GM19463 (cell line): ENCODE results near the gene SLC44A5.

ENCODE experiments used
- ATAC-seq: cut with Tn5 transposase; IDR thresholded peaks from one replicate; pipeline ENCODE4 v1.9.1; 2021; ENCODE audit warnings: mild to moderate bottlenecking, moderate library complexity; ENCODE audit not compliant: unreplicated experiment

Gene SLC44A5

DNA sequence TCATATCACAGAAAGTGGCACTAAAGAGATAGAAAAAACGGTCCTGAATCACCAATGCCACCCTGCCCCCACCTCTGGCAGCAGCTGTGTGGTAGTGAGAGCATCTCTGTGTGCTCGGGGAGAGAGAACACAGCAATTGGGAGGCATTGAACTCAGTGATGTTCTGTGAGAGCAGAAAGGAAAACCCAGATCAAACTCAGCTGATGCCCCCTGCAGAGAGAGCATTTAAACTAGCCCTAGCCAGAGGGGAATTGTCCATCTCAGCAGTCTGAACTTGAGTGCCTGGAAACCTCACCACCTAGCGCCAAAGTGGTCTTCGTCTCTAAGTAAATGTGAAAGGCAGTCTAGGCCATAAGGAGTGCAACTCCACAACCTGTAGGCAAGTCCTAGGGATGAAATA lies 21.3 kb downstream of the SLC44A5 start:
- ATAC-seq: no peak

DNA sequence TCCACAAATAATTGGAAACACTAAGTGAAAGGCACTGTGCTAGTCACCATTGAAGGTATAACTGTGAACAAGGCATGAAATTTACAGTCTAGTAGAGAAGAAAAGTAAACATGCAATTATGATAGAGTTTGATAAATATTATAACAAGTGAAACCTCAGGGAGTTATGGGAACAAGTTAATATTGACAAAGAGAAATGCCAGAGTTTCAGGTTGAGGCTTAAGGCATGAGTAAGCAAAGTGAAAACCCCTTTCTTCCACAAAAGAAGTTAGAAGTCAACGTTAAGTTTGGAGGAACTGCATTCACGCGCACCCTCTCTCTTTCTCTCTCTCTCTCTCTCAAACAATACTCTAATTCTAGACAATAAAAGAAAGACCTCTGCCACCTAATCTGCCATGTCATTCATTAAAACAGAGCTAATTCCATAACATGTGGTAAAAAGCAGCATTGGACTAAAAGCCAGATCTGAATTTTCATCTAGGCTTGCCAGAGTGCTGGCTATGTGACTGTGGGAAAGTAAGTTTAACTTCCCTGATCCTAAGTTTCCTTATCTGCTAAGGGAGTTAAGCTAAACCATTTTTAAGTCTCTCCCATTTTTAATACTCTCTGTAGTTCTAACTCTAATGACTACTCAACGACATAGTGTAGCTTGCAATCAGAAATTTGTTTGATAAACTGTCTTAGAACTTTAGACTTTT lies 22.0 kb downstream of the SLC44A5 start:
- ATAC-seq: no peak

DNA sequence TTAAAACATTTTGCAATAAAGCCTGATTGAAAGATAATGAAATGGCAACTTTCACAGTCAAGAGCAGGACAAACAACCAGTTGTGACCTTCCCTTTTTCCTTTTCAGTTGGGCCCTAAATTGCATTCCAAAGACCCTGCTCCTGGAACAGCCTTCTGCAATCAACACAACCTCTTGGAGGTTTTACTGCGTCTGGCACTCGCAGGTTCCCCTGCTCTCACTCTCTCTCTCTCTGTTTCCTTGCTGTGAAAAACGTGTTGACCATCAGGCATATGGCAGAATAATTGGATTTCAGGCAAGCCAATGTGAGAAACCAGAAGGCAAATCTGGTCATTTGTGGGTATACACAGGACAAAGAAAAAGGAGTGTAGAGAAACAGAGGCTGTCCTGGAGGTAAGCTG lies 23.2 kb downstream of the SLC44A5 start:
- ATAC-seq: no peak

DNA sequence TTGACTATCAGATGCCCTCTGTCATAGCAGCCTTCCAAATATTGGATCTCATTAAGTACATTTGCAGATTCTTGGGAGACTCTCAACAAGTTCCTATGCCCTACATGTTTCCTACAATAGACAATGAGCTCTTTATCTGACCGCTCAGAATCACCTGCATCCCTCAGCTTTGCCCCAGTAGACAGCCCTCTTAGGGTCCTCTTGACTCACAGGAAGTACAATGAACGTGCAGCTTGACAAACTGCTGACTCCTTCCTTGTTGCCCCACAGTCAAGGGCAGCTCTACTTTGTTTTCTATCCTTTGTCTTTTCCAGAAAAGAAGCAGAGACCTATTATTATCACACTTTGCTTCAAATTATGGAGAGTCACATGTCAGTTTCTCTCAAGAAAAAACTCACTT lies 27.6 kb downstream of the SLC44A5 start:
- no peak for ATAC-seq

DNA sequence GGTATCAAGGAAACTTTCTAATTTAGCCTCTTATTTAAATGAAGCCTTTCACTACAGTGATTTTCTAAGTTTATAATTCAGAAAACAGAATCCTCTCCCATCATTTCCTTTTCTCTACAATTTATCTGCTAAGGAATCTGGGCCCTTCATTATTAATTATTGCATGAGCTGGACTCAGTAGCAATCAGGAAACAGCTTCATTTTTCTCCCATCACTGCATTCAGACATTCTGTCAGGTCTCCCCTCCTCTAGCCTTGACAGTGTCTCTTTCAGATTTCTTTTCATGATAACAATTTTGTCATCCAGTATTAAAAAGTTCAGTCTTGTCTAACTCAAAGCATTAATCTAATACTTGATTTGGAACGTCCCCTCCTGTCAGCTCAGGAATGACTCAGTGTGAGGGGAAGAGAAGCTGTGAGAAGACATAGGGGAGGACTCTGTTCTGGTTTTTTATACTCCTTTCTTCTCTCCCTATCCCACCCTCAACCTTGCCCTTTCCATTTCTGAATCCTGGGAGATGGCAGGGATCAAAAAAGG lies 28.1 kb downstream of the SLC44A5 start:
- ATAC-seq: no peak

DNA sequence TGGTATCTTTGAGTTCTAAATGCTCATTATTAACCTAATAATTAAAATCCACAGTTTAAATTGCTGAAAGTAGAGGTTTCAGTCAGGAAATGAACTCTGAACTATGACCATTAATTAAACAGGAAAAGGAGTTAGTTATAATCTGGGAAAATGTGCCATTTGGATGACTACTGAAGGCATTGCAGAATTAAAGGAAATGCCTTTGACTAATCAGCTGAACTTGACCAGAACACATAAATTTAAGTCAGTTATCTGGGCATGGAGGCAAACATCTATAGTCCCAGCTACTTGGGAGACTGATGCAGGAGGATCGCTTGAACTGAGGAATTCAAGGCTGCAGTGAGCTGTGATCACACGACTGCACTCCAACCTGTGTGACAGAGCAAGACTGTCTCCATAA lies 31.9 kb downstream of the SLC44A5 start:
- no peak for ATAC-seq

DNA sequence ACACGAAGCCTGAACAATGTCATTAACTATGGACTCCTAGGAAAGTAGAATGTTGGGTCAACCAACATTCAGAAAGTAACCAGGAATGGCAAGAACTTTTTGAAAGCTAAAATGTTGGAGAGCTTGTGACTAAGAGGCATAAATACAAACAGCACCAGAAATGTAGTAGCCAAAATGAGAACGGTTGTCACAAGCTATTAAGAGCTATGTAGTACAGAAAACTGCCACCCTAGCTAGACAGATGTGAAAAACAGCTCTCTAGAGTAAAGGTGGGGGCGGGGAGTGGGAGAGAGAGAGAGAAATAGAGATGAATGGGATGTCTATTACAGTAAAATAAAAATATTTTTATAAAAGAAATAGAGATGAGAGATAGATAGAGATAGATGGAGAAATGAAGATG lies 35.1 kb downstream of the SLC44A5 start:
- no peak for ATAC-seq

DNA sequence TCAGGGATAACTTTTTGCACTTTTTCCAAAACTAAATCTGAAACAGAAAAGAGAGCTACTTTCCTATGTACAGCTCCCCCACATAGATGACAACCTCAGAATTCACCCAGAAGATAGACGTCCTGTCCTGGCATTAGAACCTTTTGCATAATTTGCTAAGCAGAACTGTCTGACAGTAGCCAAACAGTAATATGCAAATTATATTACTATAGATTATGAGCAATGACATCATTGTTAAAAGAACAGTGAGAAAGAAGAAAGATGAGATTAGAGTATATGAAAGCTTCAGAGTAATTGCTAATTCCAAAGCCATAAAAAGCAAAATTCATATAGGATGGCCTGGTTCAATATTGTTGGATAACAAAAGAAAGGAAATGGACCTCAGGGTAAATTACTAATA lies 43.7 kb downstream of the SLC44A5 start:
- ATAC-seq: no peak

DNA sequence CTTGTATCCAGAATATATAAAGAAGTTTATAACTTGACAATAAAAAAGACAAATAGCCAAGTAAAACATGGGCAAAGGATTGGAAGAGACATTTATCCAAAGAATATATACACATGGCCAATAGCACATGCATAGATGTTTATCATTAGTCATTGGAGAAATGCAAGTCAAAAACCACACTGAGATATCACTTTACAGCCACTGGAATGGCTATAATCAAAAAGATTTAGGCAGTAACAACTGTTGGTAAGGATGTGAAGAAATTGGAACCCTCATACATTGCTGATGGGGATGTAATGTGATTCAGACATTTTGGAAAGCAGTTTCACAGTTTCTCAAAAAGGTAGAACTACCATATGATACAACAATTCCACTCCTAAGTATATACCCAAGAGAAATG lies 51.1 kb downstream of the SLC44A5 start:
- no peak for ATAC-seq

DNA sequence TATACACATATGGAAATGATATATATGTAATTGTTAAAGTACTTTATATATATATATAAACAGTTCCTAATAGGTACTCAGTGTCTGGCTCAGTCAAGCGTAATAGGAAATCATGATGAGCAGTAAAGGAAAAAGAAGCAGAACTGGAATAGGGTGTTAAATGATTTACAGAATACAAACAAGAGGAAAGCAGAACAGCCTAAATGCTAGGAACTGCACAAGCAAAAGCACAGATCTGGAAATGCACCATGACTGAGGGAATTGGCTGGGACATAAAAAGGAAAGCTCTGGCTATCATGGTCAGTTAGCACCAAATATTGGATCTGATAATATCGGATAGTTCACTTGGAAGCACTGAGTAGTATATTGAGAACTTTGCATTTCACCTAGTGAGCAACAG lies 51.8 kb downstream of the SLC44A5 start:
- no peak for ATAC-seq

DNA sequence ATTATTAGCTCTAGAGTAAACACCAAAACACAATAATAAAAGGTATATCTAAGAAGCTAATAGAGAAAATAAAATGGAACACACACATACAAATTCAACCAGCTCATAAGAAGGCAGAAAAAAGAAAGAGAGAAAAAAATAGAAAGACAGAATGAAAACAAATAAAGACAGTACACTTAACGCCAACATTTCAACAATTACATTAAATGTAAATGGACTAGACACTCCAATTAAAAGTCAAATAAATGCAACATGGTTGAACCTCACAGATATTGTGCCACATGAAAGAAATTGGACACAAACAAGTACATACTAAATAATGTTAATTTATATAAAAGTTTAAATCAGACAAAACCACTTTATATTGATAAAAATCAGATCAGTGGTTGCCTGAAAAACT lies 56.0 kb downstream of the SLC44A5 start:
- no peak for ATAC-seq

DNA sequence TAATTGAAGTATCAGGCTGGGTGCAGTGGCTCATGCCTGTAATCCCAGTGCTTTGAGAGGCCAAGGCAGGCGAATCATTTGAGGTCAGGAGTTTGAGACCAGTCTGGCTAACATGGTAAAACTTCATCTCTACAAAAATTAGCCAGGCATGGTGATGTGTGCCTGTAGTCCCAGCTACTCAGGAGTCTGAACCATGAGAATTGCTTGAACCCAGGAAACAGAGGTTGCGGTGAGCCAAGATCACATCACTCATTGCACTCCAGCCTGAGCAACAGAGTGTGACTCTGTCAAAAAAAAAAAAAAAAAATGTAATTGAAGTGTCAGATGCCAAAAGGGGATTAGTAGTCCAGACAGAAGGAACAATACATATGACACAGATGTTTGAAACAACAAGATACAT lies 56.7 kb downstream of the SLC44A5 start:
- no peak for ATAC-seq

DNA sequence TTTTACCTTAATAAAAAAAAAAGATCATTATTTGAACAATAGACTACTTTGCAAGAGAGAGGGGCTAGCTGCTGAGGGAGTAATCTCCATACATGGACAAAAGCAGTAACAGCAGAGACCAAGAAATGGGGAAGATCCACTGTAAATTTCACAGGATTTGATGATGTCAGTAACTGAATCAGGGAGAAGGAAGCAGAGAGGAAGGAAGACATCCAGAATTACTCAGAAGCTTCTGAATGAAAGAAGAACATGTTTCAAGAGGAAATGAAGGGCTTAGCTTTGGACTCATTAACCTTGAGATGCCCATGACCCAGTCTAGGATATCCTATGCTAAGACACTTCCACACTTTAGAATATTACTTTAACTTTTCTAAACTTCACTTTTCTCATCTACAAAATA lies 60.4 kb downstream of the SLC44A5 start:
- no peak for ATAC-seq

DNA sequence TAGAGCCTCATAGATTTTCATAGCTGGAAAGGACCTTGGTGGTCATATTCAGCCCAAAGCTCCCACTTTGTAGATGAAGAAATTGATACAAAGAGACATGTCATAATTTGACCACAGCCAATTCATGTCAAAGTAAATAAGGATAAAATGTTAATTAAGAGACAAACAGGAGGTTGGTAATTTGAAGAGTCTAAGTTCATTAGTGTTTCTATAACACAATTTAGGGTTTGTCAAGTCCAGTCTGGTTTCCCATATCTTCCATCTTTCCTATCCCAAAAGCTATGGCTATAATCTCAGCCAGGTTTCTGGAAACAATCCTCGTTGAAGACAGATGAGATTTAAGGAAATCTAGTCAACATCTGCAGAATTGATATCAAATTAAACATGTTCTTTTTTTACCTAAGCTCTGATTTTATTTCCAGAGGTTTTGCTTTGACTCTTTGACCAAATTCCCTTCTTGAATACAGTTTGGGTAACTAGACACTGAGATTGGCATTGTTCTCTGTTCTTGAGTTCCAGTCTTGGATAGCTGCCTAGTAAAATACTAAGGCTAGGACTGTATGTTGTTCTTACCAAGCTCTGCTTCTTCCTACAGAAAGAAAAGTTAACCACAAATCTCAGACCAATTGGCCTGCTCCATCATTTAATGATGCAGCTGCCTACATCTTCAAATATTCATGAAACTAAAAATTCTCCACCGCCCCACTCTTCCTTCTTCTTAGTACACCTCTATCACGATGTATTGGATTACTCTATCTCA lies 62.0 kb downstream of the SLC44A5 start:
- ATAC-seq: no peak

DNA sequence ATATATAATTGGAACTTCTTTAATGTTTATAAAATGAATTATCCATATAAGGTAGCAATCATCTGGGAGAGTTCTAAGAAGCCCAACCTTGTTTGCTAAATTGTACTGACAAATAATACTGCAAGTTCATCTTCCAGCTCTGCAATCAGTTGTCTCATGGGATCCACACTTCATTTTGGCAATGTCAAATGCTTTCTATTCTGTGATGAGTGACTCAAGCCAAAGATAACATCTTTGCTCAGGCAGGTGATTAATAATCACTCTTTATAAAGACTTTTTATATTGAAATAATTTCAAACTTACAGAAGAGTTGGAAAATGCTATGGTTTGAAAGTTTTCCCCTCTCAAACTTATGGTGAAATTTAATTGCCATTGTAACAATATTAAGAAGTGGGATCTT lies 67.2 kb downstream of the SLC44A5 start:
- ATAC-seq: no peak

DNA sequence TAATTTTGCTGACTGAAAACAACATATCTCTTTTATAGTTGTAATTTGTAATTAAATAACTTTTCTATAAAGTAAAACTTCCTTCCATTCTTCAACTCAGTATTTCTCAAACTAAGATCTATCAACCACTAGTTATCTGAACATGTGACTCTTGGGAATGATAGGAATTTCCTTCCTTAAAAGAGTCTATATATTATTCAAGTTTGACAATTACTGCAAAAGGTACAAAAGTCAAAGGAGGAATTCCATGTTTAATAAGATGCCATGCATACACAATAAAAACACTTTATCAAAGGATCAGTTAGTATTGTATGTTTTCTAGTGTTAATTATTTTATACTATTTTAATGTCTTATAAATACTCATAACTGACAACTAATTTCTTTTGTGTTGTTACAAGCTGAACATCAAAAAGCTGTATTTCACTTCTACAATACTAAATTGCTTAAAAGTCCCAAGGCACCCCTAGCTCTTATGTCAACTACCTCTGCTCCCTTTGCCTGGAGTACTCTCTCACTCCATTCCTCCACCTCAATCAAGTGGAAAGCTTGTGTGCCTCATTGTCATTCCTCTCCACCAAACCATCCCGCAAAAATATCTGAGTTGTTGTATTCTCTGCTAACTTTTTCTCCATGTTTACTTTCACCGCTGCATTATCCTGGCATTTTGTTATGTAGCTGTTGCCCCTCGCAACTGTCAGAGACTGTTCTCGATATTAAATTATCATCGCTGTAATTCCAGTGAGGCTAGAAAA lies 67.9 kb downstream of the SLC44A5 start:
- no peak for ATAC-seq

DNA sequence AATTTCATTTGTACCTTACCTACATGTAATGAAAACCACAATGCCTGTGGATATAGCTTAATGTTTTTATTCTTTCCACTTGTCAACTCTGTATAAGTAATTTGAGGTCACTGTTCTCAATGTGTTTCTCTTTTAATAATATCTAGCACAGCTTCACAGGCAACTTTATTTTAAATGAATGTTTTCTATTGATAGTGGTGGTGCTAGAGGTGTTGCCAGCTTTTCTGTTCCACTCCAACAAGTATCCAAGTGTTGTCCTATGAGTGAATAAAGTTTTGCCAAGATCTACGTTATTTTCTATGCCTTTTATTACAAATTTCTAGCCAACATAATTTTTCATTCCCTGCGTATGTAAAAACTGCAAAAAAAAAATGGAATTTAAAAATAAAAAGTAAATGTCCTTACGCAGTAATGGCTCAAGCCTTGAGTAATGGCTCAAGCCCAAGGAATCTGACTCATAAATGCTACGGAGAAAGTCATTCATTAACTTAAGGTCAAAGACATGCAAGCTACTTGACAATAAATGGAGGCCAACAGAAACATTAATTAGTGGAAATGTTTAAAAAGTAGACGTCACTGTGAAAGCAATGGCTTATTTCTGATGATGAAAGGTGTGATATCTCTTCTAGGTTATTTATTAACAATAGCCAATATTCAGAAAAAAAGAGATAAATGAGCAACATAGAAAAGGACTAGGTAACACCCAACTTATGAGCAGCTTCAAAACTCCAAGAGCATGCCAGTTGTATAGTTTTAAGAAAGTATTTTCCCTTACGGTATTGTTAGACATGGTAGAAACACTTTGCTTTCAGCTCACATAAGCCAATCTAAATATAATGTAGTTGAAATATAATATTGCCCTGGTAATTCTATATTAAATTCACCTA lies 71.4 kb downstream of the SLC44A5 start:
- ATAC-seq: no peak

DNA sequence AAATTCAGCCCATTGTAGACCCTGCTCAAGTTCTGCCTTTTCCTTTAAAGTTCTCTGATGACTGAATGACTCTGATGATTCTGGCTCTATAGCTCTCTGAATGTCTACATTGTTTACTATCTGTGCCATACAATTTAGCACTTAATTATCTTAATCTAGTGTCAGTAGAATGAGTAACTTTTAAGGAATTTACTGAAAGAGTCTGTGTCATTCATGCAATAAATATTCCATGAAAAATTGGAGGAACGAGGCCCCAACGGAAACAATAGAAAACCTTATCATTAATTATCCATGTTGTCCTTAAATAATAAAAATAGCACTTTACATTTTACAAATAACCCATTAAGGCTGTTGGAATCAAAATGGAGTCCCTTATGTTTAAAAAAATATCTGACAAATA lies 77.8 kb downstream of the SLC44A5 start:
- no peak for ATAC-seq

DNA sequence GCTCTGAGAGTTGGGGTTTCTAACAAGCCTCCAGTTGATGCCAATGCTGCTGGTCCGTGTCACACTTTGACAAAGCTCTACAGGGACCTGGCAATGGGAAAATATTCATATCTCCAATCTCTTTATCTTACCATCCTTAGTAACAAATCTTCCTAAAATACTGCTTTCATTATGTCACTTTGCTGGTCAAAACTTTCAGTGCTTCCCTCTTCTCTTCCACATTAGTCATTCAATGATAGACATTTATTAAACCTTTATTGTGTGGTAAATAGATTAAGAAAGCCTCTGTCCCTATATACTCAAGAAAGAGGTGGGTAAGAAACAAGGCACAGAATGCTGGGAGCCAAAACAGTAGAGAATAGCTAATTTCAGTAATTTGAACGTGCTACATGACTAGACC lies 79.3 kb downstream of the SLC44A5 start:
- ATAC-seq: no peak

DNA sequence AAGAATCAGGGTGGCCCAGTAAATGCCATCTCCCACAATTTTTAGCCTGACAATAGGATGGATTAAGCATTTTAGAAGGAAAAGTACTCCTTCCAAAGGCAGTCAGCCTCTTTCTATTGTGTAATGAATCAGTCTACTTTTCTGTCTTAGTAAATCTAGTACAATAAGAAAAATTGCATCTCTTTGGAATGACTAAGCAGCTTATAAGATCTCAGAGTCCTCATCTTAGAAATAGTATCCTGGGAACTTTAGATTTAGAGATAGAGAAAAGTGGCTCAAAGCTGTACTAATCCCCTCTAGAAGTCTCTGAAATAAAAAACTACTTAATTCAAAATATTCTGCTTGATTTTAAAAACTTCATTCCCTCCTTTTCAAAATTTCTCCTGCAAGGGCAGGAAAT lies 81.4 kb downstream of the SLC44A5 start:
- no peak for ATAC-seq

DNA sequence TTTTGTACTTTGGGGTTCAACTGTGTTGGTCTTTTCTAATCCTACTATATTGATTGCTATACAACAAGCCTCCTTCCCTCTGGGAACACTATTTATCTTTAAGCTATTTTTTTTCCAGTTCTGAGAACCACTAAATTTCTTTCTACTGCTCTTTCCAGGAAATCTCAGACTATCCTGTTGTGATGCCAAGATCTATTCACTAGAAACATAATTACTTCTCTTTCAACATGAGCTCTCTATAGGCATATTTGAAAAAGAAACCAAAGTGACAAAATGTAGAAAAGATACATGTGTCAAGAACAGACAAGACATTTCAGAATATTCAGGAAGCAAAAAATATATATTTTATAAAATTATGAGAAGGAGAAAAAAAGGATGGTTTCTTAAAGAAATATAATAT lies 82.9 kb downstream of the SLC44A5 start:
- ATAC-seq: no peak
